ENCODE data around the gene JAK1. TPM values are rescaled to one million over a fixed set of nuclear protein-coding genes. Genes with fewer than 3 reads are reported as not detected.

Gene JAK1
- total RNA-seq, 1 donor from 2014 or later: 116 TPM

Other genes with a start within 250 kb of the JAK1 start
- gene RAVER2, start 221.5 kb downstream of the JAK1 start, total RNA-seq: 11.5 TPM
- 51.9 TPM for gene AK4, start 181.7 kb upstream of the JAK1 start, total RNA-seq